AML-193 (cell line): ENCODE data around the gene ENTREP1.
"Not testable (repeated sequence)": the region's sequence is repeated elsewhere in the genome, so short reads cannot be mapped to it uniquely, and the experiment has no call there.

Experiments
- DNase-seq, 2 experiments: peaks; one replicate each; lab custom pipeline; 2025; lab: John Stamatoyannopoulos, UW

The ENTREP1 gene, protein sequence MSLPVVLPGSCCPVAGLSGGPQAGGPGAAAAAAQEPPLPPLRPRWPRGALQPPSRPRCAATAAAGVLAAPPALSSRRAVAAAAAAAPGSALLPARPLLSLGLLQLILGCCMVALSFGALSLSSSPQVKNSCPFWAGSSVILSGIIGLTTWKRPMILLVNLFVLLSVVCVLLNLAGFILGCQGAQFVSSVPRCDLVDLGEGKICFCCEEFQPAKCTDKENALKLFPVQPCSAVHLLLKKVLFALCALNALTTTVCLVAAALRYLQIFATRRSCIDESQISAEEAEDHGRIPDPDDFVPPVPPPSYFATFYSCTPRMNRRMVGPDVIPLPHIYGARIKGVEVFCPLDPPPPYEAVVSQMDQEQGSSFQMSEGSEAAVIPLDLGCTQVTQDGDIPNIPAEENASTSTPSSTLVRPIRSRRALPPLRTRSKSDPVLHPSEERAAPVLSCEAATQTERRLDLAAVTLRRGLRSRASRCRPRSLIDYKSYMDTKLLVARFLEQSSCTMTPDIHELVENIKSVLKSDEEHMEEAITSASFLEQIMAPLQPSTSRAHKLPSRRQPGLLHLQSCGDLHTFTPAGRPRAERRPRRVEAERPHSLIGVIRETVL

DNA sequence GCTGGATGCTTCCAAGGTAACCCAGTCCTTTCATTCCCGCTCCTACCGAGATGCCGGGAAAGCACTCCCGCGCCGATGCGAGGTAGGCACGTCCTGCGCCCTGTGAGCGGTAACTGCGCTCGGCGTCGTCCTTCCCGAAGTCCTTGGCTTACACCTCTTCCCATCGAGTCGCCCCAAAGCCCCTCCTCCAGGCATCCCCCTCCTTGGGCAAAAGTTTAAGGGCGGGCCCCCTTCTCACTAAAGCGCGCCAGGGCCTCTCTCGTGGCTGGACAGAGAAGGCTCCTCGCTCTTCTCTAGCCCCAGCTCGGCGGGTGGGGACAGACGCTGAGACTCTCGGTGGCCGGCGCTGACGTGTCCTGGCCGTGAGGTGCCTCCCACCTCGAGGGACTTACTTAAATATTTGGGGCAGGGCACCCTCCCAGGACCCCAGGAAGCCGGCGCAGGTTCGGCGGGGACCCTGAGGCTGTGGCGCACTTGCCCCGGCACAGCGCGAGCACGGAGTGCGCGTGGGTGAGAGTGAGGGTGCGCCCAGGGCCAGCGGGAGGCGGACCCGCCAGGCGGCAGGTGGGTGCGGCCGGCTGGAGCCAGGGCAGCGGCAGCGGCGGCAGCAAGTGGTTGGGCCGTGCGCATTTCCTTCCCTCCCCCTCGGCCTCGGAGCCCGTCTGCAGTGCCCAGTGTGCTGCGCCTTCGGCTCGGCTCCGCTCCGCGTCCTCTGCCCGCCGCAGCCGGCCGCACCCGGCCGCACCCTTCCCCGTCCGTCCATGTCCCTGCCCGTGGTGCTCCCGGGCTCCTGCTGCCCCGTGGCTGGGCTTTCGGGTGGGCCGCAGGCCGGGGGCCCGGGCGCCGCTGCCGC is at the start of gene ENTREP1:
Gene ENTREP1, plus strand, starts transcription at position 667 of the 853 bp plus-strand sequence. Its CDS starts 95 bp downstream, at position 762.
- no peak for DNase-seq

- DNase-seq: no peak
Measured at GRCh38 chr9:69276775-69277174, 48.2 kb upstream of the ENTREP1 start.

DNA sequence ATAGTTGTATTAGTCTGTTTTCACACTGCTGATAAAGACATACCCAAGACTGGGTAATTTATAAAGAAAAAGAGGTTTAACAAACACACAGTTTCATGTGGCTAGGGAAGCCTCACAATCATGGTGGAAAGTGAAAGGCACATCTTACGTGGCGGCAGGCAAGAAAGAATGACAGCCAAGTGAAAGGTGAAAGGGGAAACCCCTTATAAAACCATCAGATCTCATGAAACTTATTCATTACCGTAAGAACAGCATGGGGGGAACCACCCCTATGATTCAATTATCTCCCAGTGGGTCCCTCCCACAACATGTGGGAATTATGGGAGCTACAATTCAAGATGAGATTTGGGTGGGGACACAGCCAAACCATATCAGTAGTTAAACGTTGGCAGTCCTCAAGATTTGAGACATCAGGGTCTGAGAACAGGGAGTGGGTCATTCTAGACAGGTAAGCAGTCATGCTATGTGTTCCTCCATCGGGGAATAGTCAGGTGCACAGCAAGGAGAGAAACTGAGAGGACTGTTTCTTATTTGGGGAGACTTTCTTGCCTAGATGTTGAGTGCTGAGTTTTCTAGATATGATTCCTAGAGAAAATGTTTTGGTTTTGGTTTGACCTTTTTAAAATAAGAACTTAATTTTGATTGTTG is 45.8 kb upstream of the ENTREP1 start:
- DNase-seq: no peak

DNA sequence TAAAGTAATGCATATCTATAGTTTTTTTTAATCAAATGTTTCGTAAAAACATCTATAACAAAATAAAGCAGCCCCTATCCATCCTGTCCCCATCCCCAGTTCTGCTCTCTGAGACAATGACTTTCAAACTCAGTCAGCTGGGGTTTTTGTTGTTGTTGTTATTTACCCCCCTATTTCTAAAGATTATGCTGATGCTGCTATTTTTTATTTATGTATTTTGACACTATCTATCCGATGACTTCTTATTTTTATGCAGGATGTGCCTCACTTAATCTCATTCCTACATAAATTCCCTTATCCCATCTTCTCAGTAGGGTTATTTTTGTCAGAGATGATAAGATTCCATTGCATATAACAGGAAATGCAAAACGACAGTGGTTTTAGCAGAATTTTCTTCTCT is 45.3 kb upstream of the ENTREP1 start:
- no peak for DNase-seq

DNA sequence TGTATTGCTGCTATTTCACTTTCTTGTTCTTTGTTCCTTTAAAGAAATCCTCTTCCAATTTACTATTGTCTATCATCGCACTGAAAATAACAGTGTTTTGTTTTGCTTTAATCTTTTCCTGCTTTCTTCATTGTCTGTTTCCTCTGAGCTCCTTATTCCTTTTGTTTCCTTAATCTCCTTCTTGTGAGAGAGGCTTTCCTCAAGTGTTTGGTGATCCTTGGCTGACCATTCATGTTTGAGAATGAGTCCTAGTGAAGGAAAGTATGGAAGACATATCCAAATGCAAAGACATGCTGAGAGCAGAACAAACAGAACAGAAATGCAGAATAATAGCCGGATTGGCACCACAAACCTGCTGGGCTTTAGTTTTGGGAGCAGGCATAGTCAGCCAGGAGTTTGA is 42.0 kb upstream of the ENTREP1 start:
- DNase-seq: no peak

GRCh38 chr9:69292078-69292477 is 32.9 kb upstream of the ENTREP1 start:
- DNase-seq: no peak

- DNase-seq: no peak
Measured at GRCh38 chr9:69293156-69293555, 31.9 kb upstream of the ENTREP1 start.

GRCh38 chr9:69295872-69296552 is 29.0 kb upstream of the ENTREP1 start:
- no peak for DNase-seq

DNA sequence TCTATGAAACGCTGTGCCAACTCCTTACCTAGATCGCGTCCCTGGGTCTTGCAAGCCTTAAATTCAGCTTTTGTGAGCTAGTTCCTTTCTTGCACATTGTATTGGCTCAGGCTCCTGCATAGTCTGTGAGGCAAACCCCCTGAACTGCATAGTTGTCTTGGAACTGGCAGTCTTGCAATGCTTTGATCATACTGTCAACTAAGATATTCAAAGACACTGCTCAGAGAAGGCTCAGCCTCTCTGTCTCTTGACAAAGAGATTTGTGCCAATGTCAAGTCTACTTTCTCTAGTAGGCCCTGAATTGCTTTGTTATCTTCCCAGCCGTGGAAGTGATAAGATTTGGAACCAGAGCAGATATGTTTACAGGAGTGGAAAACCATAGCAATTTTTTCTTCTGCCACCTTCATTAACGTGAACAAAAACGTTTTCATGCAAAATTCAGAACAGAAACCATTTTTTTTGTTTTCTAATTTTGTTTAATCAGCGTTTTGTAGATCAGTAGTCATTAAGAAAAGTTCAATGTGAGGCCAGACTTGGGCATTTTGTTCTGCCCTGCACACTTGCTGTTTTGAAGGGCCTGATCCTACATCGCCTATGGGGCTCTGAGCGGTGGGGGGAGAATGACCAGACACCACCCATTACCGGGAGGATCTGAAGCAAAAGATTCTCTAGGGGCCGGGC is 27.6 kb upstream of the ENTREP1 start:
- DNase-seq: no peak

GRCh38 chr9:69299315-69299714 is 25.7 kb upstream of the ENTREP1 start:
- DNase-seq: no peak

- no peak for DNase-seq
Measured at GRCh38 chr9:69299826-69300225, 25.2 kb upstream of the ENTREP1 start.

GRCh38 chr9:69303331-69303730 is 21.7 kb upstream of the ENTREP1 start:
- DNase-seq: no peak

DNA sequence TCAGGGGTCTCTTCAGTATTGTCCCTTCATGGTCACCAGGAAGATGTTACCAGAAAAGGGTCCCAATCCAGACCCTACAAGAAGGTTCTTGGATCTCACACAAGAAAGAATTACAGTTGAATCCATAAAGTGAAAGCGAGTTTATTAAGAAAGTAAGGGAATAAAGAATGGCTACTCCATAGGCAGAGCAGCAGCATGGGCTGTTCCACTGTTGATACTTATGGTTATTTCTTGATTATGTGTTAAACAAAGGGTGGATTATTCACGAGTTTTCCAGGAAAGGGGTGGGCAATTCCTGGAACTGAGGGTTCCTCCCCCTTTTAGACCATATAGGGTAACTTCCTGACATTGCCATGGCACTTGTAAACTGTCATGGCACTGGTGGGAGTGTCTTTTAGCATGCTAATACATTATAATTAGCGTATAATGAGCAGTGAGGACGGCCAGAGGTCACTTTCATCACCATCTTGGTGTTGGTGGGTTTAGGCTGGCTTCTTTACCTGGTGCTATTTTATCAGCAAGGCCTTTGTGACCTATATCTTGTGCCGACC is 18.0 kb upstream of the ENTREP1 start:
- DNase-seq: not testable (repeated sequence)

GRCh38 chr9:69307446-69308205 is 17.4 kb upstream of the ENTREP1 start:
- DNase-seq: no peak

GRCh38 chr9:69308206-69308931 is 16.6 kb upstream of the ENTREP1 start:
- no peak for DNase-seq

GRCh38 chr9:69313175-69313574 is 11.8 kb upstream of the ENTREP1 start:
- no peak for DNase-seq

DNA sequence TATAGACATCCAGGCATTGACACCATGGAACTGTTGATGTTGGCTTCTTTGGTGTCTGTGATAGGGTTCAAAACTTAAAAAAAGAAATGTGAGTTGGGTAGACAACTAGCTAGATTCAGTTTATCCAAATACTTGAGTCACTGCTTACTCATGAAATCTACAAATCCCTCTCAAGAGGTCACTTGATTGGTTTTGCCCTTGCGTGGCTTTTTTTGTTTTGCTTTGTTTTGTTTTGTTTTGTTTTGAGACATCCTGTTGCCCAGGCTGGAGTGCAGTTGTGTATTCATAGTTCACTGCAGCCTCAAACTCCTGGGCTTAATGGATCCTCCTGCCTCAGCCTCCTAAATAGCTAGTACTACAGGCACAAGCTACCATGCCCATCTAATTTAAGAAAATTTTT is 10.5 kb upstream of the ENTREP1 start:
- DNase-seq: no peak

DNA sequence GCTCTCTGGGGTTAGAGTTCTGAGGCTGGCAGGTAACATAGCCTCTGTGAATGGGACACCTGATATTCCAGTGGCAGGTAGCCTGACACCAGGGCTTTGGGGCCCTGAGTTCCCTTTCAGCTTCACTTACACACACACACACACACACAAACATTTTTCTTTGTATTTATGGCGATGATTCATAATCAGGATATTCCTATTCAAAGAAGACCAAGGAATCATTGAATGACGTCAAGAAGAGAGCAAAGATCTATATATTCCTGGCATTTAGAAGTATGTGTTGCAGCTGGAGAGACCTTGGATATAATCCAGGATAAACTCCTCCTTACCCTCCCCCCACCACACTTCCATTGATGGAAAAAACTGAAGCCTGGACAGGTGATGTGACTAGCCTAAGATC is 7.9 kb upstream of the ENTREP1 start:
- no peak for DNase-seq

GRCh38 chr9:69317894-69318293 is 7.1 kb upstream of the ENTREP1 start:
- DNase-seq: no peak
